ENCODE results near the gene ADCY3. TPM values are rescaled to one million over a fixed set of nuclear protein-coding genes. Genes with fewer than 3 reads are reported as not detected.

ADCY3 gene
- total and polyA plus RNA-seq, 4 donors: 7.6 to 144 (median 80.0) TPM

DNA sequence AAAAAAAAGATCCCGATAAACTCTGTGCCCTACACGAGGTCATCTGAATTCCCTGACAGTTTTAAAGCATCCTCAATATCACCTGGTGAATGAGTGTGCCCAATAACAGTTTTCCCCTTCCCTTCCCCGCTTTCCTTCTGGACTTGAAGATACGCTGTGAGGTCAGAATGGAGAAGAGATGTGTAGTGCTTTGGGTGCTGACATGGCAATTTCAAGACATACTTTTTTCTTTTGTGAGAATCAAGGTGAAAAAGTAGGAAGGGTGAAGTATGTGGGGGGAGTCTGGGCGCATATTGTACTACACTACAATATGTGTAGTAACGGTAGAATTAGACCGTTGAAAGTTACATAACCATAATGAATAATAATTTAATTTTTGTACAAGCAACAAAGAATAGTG lies 30.1 kb upstream of the ADCY3 start:
- no peak for DNase-seq
- Histone ChIP-seq H3K36me3 (ENCODE audit: control insufficient read depth in 1 of 2, insufficient read depth in 2 of 2, low read length in 1 of 2) (peaks cover 3 to 17% of the 10 kb centered on the region in 2 donors), H3K4me3 (ENCODE audit: low read length in 2 of 2) (no peak overlapping the region), H3K27me3 (ENCODE audit: control insufficient read depth in 1 of 2, insufficient read depth in 2 of 2, low read length in 1 of 2) (no peaks in the 10 kb centered on the region), H3K4me1 (ENCODE audit: control insufficient read depth in 1 of 2, insufficient read depth in 2 of 2, low read length in 2 of 2) (no peaks in the 10 kb centered on the region), H3K27ac (ENCODE audit: low read depth in 1 of 2, low read length in 2 of 2) (no peak overlapping the region), H3K9me3 (ENCODE audit: control insufficient read depth, low read length) (no peaks in the 10 kb centered on the region)
- 94 to 95% methylated on average over 7 of the region's 7 CpGs for WGBS, 2 donors
- intact Hi-C loops (cut with DNase I): no loop called here
- ATAC-seq (ENCODE audit: low FRiP score): no peak

DNA sequence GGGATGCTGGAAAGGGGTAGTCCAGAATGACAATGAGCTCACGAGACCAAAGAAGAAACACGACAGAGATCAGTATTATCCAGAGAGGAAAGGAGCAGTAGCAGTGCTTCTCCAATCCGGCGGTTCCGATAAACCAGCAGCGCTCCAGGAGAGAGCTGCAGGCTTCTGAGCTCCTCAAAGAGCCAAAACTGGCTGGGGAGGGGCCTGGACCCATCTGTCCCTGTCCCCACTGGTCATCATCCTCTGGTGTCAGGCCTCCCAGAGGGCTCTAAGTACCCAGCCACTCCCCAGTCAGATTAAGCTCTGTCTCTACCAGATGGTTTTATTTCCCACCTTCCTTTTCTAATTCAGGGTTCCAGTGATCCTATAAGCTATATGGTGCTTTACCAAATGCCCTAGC lies 28.5 kb upstream of the ADCY3 start:
- Histone ChIP-seq H3K4me3 (ENCODE audit: low read length in 2 of 2) (no peak overlapping the region), H3K27ac (ENCODE audit: low read depth in 1 of 2, low read length in 2 of 2) (no peak overlapping the region), H3K9me3 (ENCODE audit: control insufficient read depth, low read length) (no peaks in the 10 kb centered on the region), H3K36me3 (ENCODE audit: control insufficient read depth in 1 of 2, insufficient read depth in 2 of 2, low read length in 1 of 2) (peaks cover 3 to 11% of the 10 kb centered on the region in 2 donors), H3K27me3 (ENCODE audit: control insufficient read depth in 1 of 2, insufficient read depth in 2 of 2, low read length in 1 of 2) (no peaks in the 10 kb centered on the region), H3K4me1 (ENCODE audit: control insufficient read depth in 1 of 2, insufficient read depth in 2 of 2, low read length in 2 of 2) (no peaks in the 10 kb centered on the region)
- intact Hi-C loops (cut with DNase I): no loop called here
- DNase-seq (no peak), ATAC-seq (ENCODE audit: low FRiP score) (no peak)
- WGBS, 2 donors: 93 to 97% methylated on average over 6 of the region's 6 CpGs

DNA sequence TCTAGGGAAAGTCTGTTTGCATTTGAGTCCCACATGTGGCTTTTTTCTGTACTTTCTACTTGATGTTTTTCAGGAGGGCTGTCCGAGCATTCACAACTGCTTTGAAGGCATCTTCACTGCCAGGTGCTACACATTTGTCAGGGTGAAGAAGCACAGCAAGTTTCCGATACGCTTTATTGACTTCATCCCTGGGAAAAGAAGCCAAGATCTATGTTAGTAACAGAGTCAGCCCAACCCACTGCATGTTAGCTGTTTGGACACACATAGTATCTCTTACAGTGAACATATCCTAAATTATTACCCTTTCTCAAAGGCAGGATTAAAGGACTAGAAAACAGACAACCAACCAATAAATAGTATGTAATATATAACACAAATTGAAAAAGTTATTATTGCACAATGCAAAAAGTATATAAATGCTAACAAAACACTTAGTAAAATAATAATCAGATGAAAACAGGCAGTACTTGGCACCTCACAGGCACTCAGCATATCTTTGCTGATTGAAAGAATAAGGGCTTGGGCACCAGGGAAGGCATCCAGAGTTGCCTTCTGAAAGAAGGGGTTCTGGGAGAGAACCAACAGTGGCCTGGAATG lies 27.6 kb upstream of the ADCY3 start:
- Histone ChIP-seq H3K4me3 (ENCODE audit: low read length in 2 of 2) (no peak overlapping the region), H3K9me3 (ENCODE audit: control insufficient read depth, low read length) (no peaks in the 10 kb centered on the region), H3K27me3 (ENCODE audit: control insufficient read depth in 1 of 2, insufficient read depth in 2 of 2, low read length in 1 of 2) (no peaks in the 10 kb centered on the region), H3K36me3 (ENCODE audit: control insufficient read depth in 1 of 2, insufficient read depth in 2 of 2, low read length in 1 of 2) (peaks cover 3 to 11% of the 10 kb centered on the region in 2 donors), H3K4me1 (ENCODE audit: control insufficient read depth in 1 of 2, insufficient read depth in 2 of 2, low read length in 2 of 2) (no peaks in the 10 kb centered on the region), H3K27ac (ENCODE audit: low read depth in 1 of 2, low read length in 2 of 2) (no peak overlapping the region)
- intact Hi-C loops (cut with DNase I): no loop called here
- no peak for ATAC-seq (ENCODE audit: low FRiP score)
- no peak for DNase-seq
- 83 to 87% methylated on average over 3 of the region's 3 CpGs for WGBS, 2 donors

GRCh38 chr2:24945907-24946306 lies 25.9 kb upstream of the ADCY3 start:
- no peak overlapping the region for H3K4me3 ChIP-seq (ENCODE audit: low read length in 2 of 2)
- no peaks in the 10 kb centered on the region for H3K4me1 ChIP-seq (ENCODE audit: control insufficient read depth in 1 of 2, insufficient read depth in 2 of 2, low read length in 2 of 2)
- peaks cover 3 to 11% of the 10 kb centered on the region in 2 donors for H3K36me3 ChIP-seq (ENCODE audit: control insufficient read depth in 1 of 2, insufficient read depth in 2 of 2, low read length in 1 of 2)
- intact Hi-C loops (cut with DNase I): no loop called here
- ATAC-seq (ENCODE audit: low FRiP score) (no peak), DNase-seq (no peak)
- no peak overlapping the region for H3K27ac ChIP-seq (ENCODE audit: low read depth in 1 of 2, low read length in 2 of 2)
- 95 to 97% methylated on average over 4 of the region's 4 CpGs for WGBS, 2 donors
- no peaks in the 10 kb centered on the region for H3K27me3 ChIP-seq (ENCODE audit: control insufficient read depth in 1 of 2, insufficient read depth in 2 of 2, low read length in 1 of 2)
- no peaks in the 10 kb centered on the region for H3K9me3 ChIP-seq (ENCODE audit: control insufficient read depth, low read length)

- H3K9me3 ChIP-seq (ENCODE audit: control insufficient read depth, low read length): no peaks in the 10 kb centered on the region
- H3K4me3 ChIP-seq (ENCODE audit: low read length in 2 of 2): no peak overlapping the region
- no peaks in the 10 kb centered on the region for H3K27me3 ChIP-seq (ENCODE audit: control insufficient read depth in 1 of 2, insufficient read depth in 2 of 2, low read length in 1 of 2)
- peaks cover 3 to 11% of the 10 kb centered on the region in 2 donors for H3K36me3 ChIP-seq (ENCODE audit: control insufficient read depth in 1 of 2, insufficient read depth in 2 of 2, low read length in 1 of 2)
- DNase-seq (no peak), ATAC-seq (ENCODE audit: low FRiP score) (no peak)
- WGBS, 2 donors: 75 to 78% methylated on average over 7 of the region's 7 CpGs
- no peak overlapping the region for H3K27ac ChIP-seq (ENCODE audit: low read depth in 1 of 2, low read length in 2 of 2)
- no peaks in the 10 kb centered on the region for H3K4me1 ChIP-seq (ENCODE audit: control insufficient read depth in 1 of 2, insufficient read depth in 2 of 2, low read length in 2 of 2)
- intact Hi-C loops (cut with DNase I): no loop called here
Observed at GRCh38 chr2:24943427-24944053, 23.5 kb upstream of the ADCY3 start.

- H3K27me3 ChIP-seq (ENCODE audit: control insufficient read depth in 1 of 2, insufficient read depth in 2 of 2, low read length in 1 of 2): no peaks in the 10 kb centered on the region
- H3K36me3 ChIP-seq (ENCODE audit: control insufficient read depth in 1 of 2, insufficient read depth in 2 of 2, low read length in 1 of 2): no peaks in the 10 kb centered on the region
- intact Hi-C loops (cut with DNase I): no loop called here
- H3K9me3 ChIP-seq (ENCODE audit: control insufficient read depth, low read length): no peaks in the 10 kb centered on the region
- no peak overlapping the region for H3K27ac ChIP-seq (ENCODE audit: low read depth in 1 of 2, low read length in 2 of 2)
- H3K4me1 ChIP-seq (ENCODE audit: control insufficient read depth in 1 of 2, insufficient read depth in 2 of 2, low read length in 2 of 2): no peaks in the 10 kb centered on the region
- ATAC-seq (ENCODE audit: low FRiP score): no peak
- 82 to 86% methylated on average over 6 of the region's 6 CpGs for WGBS, 2 donors
- H3K4me3 ChIP-seq (ENCODE audit: low read length in 2 of 2): no peak overlapping the region
- DNase-seq: no peak
Observed at GRCh38 chr2:24939353-24939752, 19.3 kb upstream of the ADCY3 start.

- DNase-seq (no peak), ATAC-seq (ENCODE audit: low FRiP score) (no peak)
- 95 to 97% methylated on average over 2 of the region's 2 CpGs for WGBS, 2 donors
- H3K4me1 ChIP-seq (ENCODE audit: control insufficient read depth in 1 of 2, insufficient read depth in 2 of 2, low read length in 2 of 2): no peaks in the 10 kb centered on the region
- H3K27me3 ChIP-seq (ENCODE audit: control insufficient read depth in 1 of 2, insufficient read depth in 2 of 2, low read length in 1 of 2): no peaks in the 10 kb centered on the region
- no peak overlapping the region for H3K27ac ChIP-seq (ENCODE audit: low read depth in 1 of 2, low read length in 2 of 2)
- H3K4me3 ChIP-seq (ENCODE audit: low read length in 2 of 2): no peak overlapping the region
- H3K36me3 ChIP-seq (ENCODE audit: control insufficient read depth in 1 of 2, insufficient read depth in 2 of 2, low read length in 1 of 2): no peaks in the 10 kb centered on the region
- no peaks in the 10 kb centered on the region for H3K9me3 ChIP-seq (ENCODE audit: control insufficient read depth, low read length)
- intact Hi-C loops (cut with DNase I): no loop called here
Observed at GRCh38 chr2:24937236-24937635, 17.2 kb upstream of the ADCY3 start.

DNA sequence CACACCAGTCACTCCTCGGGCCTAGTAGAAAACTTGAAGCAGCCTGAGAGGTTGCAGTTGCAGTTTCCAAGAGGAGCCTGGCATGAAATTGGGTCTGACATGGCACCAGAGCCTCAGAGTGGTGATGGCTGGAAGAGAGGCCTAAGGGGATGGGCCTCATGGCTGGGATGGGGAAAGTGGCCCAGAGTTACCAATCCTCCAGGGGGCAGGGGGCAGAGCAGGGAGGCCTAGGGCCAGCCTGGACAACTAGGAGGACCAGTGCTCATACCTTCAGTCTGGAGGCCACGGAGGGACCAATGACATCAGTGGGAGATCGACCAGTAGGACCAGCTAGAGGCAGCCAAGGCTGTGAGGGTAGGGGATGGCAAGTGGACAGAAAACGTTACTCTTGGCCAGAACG lies 15.1 kb upstream of the ADCY3 start:
- 82 to 88% methylated on average over 5 of the region's 5 CpGs for WGBS, 2 donors
- DNase-seq (no peak), ATAC-seq (ENCODE audit: low FRiP score) (no peak)
- no peaks in the 10 kb centered on the region for H3K4me1 ChIP-seq (ENCODE audit: control insufficient read depth in 1 of 2, insufficient read depth in 2 of 2, low read length in 2 of 2)
- H3K4me3 ChIP-seq (ENCODE audit: low read length in 2 of 2): no peak overlapping the region
- H3K36me3 ChIP-seq (ENCODE audit: control insufficient read depth in 1 of 2, insufficient read depth in 2 of 2, low read length in 1 of 2): no peaks in the 10 kb centered on the region
- intact Hi-C loops (cut with DNase I): no loop called here
- H3K27ac ChIP-seq (ENCODE audit: low read depth in 1 of 2, low read length in 2 of 2): no peak overlapping the region
- H3K27me3 ChIP-seq (ENCODE audit: control insufficient read depth in 1 of 2, insufficient read depth in 2 of 2, low read length in 1 of 2): no peaks in the 10 kb centered on the region
- H3K9me3 ChIP-seq (ENCODE audit: control insufficient read depth, low read length): no peaks in the 10 kb centered on the region

DNA sequence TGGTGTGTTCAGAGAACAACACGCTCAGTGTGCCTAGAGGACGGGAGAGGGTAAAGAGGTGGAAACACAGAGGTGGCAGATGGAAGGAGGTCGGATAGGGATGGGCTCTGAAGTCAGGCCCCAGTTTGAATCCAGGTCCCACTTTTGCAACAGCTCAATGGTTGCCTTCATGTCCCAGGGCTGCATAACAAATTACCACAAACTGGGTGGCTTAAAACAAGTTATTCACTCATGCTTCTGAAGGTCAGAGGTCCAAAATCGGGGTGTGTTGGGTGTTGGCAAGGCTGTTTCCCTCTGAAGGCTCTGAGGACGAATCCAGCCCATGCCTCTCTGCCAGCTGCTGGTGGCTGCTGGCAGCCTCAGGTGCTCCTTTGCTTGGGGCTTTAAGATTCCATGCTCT lies 12.7 kb upstream of the ADCY3 start:
- no peaks in the 10 kb centered on the region for H3K4me1 ChIP-seq (ENCODE audit: control insufficient read depth in 1 of 2, insufficient read depth in 2 of 2, low read length in 2 of 2)
- intact Hi-C loops (cut with DNase I): no loop called here
- H3K9me3 ChIP-seq (ENCODE audit: control insufficient read depth, low read length): no peaks in the 10 kb centered on the region
- H3K36me3 ChIP-seq (ENCODE audit: control insufficient read depth in 1 of 2, insufficient read depth in 2 of 2, low read length in 1 of 2): no peaks in the 10 kb centered on the region
- no peak overlapping the region for H3K27ac ChIP-seq (ENCODE audit: low read depth in 1 of 2, low read length in 2 of 2)
- no peak for DNase-seq
- no peak for ATAC-seq (ENCODE audit: low FRiP score)
- no peak overlapping the region for H3K4me3 ChIP-seq (ENCODE audit: low read length in 2 of 2)
- 83 to 85% methylated on average over 5 of the region's 5 CpGs for WGBS, 2 donors
- no peaks in the 10 kb centered on the region for H3K27me3 ChIP-seq (ENCODE audit: control insufficient read depth in 1 of 2, insufficient read depth in 2 of 2, low read length in 1 of 2)

All from aorta (tissue), 5 donors.